Measurements from ENCODE around the gene ZBTB7A.

Gene ZBTB7A

GRCh38 chr19:4016486-4016885 is 50.2 kb downstream of the ZBTB7A start:
- no peak for TF ChIP-seq CTCF (IDR thresholded peaks at IDR 0.05; ENCODE audit: unreplicated experiment in 3 of 3)
- peaks cover 13% of the 10 kb centered on the region for H3K4me1 Mint-ChIP-seq
- H3K36me3 Mint-ChIP-seq (ENCODE audit: low read depth) = peaks cover 23% of the 10 kb centered on the region
- H3K9me3 Mint-ChIP-seq = no peaks in the 10 kb centered on the region
- no peaks in the 10 kb centered on the region for H3K27me3 Mint-ChIP-seq (ENCODE audit: low read depth)
- H3K27ac Mint-ChIP-seq = peak overlapping the region in 2 of 3 experiments; percentile 39 to 96
- no peak overlapping the region for H3K4me3 Mint-ChIP-seq

- TF ChIP-seq CTCF (IDR thresholded peaks at IDR 0.05; ENCODE audit: unreplicated experiment in 3 of 3) = no peak
- H3K27me3 Mint-ChIP-seq (ENCODE audit: low read depth) = no peaks in the 10 kb centered on the region
- peaks cover 19% of the 10 kb centered on the region for H3K36me3 Mint-ChIP-seq (ENCODE audit: low read depth)
- no peaks in the 10 kb centered on the region for H3K9me3 Mint-ChIP-seq
- H3K4me3 Mint-ChIP-seq = peak overlapping the region; percentile 77 to 83 (median 80)
- H3K4me1 Mint-ChIP-seq = peaks cover 18% of the 10 kb centered on the region
- H3K27ac Mint-ChIP-seq = peak overlapping the region; percentile 88 to 96 (median 94)
Observed at GRCh38 chr19:4015705-4016402, 50.8 kb downstream of the ZBTB7A start.

GRCh38 chr19:4014541-4015491 is 51.9 kb downstream of the ZBTB7A start:
- H3K4me1 Mint-ChIP-seq = peaks cover 23% of the 10 kb centered on the region
- H3K27me3 Mint-ChIP-seq (ENCODE audit: low read depth) = no peaks in the 10 kb centered on the region
- H3K9me3 Mint-ChIP-seq = no peaks in the 10 kb centered on the region
- no peak for TF ChIP-seq CTCF (IDR thresholded peaks at IDR 0.05; ENCODE audit: unreplicated experiment in 3 of 3)
- peak overlapping the region; percentile 88 to 96 (median 94) for H3K27ac Mint-ChIP-seq
- peak overlapping the region; percentile 12 to 80 (median 77) for H3K4me3 Mint-ChIP-seq
- H3K36me3 Mint-ChIP-seq (ENCODE audit: low read depth) = peaks cover 11% of the 10 kb centered on the region

GRCh38 chr19:4013886-4014540 is 52.7 kb downstream of the ZBTB7A start:
- Mint-ChIP-seq H3K27ac (peak overlapping the region in 1 of 3 experiments; percentile 37), H3K4me1 (peaks cover 31% of the 10 kb centered on the region), H3K36me3 (ENCODE audit: low read depth) (peaks cover 11% of the 10 kb centered on the region)

More at GRCh38 chr19:4013886-4014540, 52.7 kb downstream of the ZBTB7A start:
- Mint-ChIP-seq H3K27me3 (ENCODE audit: low read depth) (no peaks in the 10 kb centered on the region), H3K4me3 (no peak overlapping the region), H3K9me3 (no peaks in the 10 kb centered on the region)
- no peak for TF ChIP-seq CTCF (IDR thresholded peaks at IDR 0.05; ENCODE audit: unreplicated experiment in 3 of 3)

Measured in nephron (organoid).